ENCODE data around the gene CCDC92. TPM values are rescaled to one million over a fixed set of nuclear protein-coding genes. Genes with fewer than 3 reads are reported as not detected.
A peak's percentile ranks its signal among the peaks of the same experiment; 100 is the strongest.

CCDC92 gene
- total RNA-seq, 1 donor from 2014 or later = 9.9 TPM

- ATAC-seq = no peak
Observed at GRCh38 chr12:123906711-123907420, 65.8 kb downstream of the CCDC92 start.

- peak; percentile 55 for ATAC-seq
Observed at GRCh38 chr12:123905319-123905925, 67.2 kb downstream of the CCDC92 start.

GRCh38 chr12:123903301-123904065, 69.1 kb downstream of the CCDC92 start:
- ATAC-seq = no peak

- no peak for ATAC-seq
Observed at GRCh38 chr12:123902821-123903220, 69.8 kb downstream of the CCDC92 start.

- no peak for ATAC-seq
Observed at GRCh38 chr12:123900871-123901376, 71.7 kb downstream of the CCDC92 start.

GRCh38 chr12:123899368-123899767, 73.3 kb downstream of the CCDC92 start:
- no peak for ATAC-seq

- ATAC-seq = no peak
Observed at GRCh38 chr12:123898673-123899072, 74.0 kb downstream of the CCDC92 start.

- no peak for ATAC-seq
Observed at GRCh38 chr12:123897221-123897620, 75.4 kb downstream of the CCDC92 start.

GRCh38 chr12:123896767-123897166, 75.9 kb downstream of the CCDC92 start:
- ATAC-seq = no peak

GRCh38 chr12:123895451-123895850, 77.2 kb downstream of the CCDC92 start:
- ATAC-seq = no peak

- ATAC-seq = no peak
Observed at GRCh38 chr12:123894823-123895345, 77.7 kb downstream of the CCDC92 start.

- ATAC-seq = no peak
Observed at GRCh38 chr12:123893276-123893675, 79.4 kb downstream of the CCDC92 start.

GRCh38 chr12:123892853-123893252, 79.8 kb downstream of the CCDC92 start:
- no peak for ATAC-seq

- no peak for ATAC-seq
Observed at GRCh38 chr12:123892180-123892559, 80.5 kb downstream of the CCDC92 start.

- ATAC-seq = no peak
Observed at GRCh38 chr12:123891516-123892179, 81.0 kb downstream of the CCDC92 start.

- no peak for ATAC-seq
Observed at GRCh38 chr12:123891011-123891410, 81.6 kb downstream of the CCDC92 start.

- ATAC-seq = no peak
Observed at GRCh38 chr12:123890536-123890902, 82.1 kb downstream of the CCDC92 start.

GRCh38 chr12:123889848-123890535, 82.6 kb downstream of the CCDC92 start:
- no peak for ATAC-seq

- ATAC-seq = no peak
Observed at GRCh38 chr12:123888989-123889388, 83.6 kb downstream of the CCDC92 start.

- ATAC-seq = no peak
Observed at GRCh38 chr12:123886931-123887582, 85.6 kb downstream of the CCDC92 start.

- ATAC-seq = no peak
Observed at GRCh38 chr12:123886258-123886657, 86.4 kb downstream of the CCDC92 start.
